HG02642 (cell line): Measurements from ENCODE around the gene CDH4.

ENCODE experiments used
- ATAC-seq: cut with Tn5 transposase; IDR thresholded peaks from one replicate; pipeline ENCODE4 v1.9.1; 2021; ENCODE audit warnings: mild to moderate bottlenecking; ENCODE audit not compliant: unreplicated experiment, poor library complexity

CDH4 gene

GRCh38 chr20:61900011-61900944 is 648.2 kb downstream of the CDH4 start:
- no peak for ATAC-seq

GRCh38 chr20:61900945-61901293 is 648.9 kb downstream of the CDH4 start:
- no peak for ATAC-seq

- ATAC-seq, result no peak
These were observed 649.5 kb downstream of the CDH4 start for GRCh38 chr20:61901392-61902220.

DNA sequence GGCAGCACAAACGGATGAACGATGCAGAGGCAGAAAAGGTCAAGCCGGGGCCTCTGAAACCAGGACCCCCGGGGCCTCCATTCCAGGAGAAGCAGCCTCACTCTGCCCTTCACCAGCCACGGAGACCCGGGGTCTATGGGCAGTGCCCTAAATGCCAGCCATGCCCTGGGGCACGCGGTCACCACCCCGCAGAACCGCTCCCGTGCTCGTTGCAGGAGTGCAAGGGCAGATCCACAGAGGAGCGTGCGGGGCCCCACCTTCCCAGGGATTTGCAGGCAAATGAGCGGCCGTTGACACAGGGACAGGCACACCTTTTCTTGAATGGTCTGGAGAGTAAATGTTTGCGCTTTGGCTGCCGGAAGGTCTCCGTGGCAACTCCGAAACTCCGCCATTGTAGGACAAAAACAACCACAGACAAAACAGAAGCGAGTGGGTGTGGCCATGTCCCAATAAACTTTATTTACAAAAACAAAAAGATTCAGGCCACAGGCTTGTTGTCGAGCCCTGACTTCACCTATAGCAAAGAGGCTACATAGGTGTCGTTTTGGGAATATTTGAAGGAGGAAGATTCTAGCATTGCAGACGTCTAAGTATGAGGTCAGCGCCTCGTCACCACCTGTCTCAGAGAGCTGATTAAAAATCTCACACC is 650.3 kb downstream of the CDH4 start:
- ATAC-seq, result no peak

DNA sequence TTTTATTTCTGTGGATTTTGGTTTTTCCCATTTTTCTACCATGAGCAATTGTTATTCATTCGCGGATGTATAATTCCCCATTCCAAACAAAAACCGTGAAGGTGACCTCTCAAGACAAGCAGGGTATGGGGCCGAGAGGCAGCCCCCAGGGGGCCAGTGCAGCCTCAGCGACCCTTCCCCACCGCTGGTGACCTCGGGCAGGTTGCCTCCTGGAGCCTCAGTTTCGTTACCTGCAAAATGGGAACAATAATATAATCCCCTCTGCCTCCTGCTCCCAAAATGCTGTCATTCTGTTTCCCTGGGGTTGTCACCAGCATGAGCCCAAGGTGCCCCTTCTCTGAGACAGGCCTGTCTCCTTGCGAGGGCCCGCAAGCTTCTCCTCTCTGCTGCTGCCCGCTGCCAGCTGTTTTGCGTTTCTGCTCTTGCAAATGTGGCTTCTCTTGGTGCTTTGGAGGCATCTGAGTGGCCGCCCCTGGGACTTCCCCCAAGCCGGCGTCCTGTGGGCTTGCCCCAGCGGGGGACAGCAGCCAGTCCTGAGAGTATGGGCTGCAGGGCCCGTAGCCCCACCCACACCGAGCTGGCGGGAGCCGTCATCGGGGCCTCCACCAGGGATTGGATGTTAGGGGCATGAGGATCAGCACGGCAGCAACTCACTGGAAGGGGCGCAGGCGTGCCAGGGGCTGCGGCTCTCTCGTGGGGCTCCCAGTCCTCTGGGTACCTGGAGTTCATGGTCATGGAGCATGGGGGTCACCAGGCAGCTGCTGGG is 651.7 kb downstream of the CDH4 start:
- no peak for ATAC-seq

DNA sequence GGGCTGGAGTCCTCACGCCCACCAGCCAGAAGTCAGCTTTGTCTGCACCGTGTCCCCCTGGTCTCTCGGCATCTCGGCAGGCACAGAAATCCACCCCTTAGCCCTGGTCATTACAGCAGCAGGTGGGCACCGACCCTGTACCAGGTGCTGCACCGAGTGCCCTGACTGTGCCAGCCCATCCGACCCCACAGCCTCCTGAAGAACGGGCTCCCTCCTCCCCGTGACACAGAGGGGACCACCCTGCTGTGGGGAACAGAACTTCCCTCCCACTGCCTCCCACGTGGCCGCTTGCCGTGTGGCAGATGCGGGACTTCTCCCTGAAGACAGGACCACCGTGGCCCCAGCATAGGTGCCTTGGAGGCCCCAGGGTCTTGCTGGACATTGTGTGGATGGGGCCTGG is 652.4 kb downstream of the CDH4 start:
- no peak for ATAC-seq

DNA sequence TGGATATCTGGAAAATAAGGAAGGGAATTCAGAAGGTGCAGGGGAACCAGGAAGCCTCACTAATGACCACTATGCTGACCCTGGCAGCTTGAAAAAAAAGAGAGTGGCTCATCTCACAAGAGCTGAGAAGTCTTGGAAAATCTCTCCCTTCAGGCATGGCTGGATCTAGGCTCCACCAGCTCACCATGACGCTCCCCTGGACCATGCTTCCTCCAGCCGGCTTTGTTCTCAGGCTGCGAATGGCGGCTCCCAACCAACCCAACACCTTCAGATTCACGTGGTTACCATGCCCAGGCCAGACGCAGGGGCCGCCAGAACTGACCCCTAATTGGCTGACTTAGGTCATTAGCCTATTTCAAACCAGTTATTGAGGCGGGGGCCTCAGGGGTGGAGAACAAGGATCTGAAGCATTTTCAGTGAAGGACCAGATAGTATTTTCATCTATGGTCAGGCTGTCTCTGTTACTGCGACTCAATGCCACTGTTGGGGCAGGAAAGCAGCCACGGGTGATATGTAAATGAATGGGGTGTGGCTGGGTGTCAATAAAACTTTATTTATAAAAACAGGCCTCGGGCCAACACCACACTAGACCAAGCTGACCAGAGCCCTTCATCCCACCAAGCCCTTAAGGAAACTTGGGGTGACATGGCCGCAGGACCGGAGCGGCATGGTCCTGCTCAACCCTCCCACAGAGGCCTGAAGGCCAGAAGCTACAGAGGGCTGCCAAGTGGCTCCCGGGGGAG is 653.9 kb downstream of the CDH4 start:
- ATAC-seq, result no peak

- no peak for ATAC-seq
These were observed 655.2 kb downstream of the CDH4 start for GRCh38 chr20:61907081-61907891.

DNA sequence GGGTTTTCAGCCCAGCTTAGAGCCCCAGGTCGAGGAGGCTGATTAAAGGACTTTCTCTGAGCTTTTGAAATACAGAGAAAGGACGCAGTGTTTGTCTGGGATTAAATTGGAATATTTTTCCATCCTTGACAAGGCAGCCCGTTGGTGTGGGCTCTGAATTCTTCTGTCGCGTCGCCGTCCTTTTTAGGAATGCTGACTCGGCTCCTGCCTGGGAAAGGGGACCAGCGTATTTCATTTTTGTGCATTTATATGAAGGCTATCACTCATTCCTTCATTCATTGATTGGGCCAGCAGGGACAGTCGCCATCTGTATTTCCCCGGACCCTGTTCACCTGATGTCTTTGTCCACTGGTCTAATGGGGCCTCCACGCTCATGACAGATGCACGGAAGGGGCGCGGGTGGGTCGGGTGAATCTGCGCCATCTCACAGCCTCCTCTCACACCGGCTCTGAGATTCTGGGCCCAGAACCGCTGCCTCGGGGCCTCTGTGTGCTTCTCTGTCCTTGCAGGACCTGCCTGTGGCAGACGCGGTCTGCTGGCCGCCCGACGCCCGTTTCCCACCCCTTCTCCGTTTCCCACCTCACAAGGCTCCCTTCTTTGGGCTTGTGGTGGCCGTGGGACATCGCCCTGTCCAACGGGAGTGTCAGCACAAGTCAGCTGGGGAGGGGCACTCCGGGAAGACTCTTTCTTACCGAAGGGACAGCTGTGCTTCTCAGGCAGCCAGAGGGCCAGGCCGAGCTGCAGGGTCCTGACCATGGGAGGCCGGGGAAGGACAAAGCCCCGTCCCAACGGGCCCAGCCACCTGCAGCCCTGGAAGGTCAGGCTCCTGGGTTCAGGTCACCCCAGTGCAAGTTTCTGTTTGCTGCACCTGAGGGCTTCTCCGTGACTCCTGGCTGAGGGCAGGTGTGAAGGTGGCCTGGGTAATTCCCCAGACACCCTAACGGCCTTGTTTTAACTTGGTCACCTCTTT is 656.3 kb downstream of the CDH4 start:
- no peak for ATAC-seq

- ATAC-seq, result no peak
These were observed 657.0 kb downstream of the CDH4 start for GRCh38 chr20:61909028-61909427.

DNA sequence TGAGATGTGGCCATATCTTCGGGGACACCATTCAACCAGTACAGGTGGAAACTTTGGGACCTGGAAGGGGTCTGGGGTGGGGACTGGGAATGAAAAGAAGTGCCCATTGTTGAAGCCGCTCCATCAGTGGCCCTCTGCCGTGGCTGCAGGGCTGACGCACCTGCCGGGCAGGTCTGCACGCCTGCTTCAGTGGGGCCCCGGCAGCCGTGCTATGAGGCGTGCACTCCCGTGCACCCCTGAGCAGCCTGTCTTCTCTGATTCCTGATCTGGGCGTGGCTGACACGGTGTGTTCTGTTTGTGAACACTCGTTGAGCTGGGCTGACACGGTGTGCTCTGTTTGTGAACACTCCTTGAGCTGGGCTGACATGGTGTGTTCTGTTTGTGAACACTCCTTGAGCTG is 657.8 kb downstream of the CDH4 start:
- ATAC-seq, result no peak

DNA sequence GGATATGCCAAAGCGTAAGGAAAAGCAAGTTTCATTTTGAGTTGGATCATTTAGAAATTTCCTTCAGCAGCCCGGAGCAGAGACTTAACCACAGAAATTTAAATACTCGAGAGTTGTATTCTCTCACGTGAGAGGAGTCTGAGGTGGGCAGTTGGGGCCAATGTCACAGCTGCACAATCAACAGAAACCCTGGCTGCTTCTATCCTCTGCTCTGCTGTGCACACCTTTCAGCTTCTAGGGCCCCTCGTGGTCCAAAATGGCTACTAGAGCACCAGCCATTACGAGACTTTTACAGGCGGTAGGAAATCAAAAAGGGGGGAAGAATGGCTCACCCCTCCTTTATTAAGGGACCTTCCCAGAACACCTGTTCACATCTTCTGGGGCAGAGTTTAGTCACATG is 659.8 kb downstream of the CDH4 start:
- ATAC-seq, result no peak

DNA sequence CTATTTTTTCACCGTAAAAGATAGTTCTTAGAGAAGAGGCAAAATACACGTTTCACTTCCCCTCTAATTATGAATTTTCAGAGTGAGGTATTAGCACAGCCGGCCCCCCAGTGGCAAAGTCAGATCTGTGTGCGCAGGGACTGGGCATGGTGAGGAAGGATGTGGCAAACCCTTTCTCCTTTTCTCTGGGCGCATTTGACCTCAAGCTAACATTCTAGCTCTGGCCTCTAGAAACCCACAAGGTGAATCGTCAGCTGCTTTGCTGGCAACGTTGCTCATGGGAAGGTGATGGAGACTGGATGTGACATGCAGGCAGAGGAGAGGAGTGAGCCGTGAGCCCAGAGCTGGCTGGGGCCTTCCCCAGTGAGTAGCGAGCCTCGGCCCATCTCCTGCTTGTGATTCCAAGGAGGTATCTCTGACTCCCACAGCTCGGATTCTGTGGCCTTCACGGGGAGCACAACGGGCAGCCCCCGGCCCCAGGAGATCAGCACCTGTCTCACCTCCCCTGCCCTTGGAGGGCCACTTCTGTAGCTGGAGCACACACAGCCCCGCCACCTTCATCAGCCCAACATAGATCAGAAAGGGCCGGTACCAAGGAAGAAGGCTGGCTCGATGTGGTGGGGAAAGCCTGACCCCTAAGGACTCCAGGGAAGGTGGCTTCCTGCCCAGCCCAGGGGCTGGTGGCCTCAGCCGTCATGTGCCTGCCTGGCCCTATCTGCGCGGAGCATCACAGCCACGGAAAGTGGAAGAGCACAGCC is 660.8 kb downstream of the CDH4 start:
- no peak for ATAC-seq

GRCh38 chr20:61913423-61914225 is 661.6 kb downstream of the CDH4 start:
- no peak for ATAC-seq

GRCh38 chr20:61915101-61915500 is 663.0 kb downstream of the CDH4 start:
- ATAC-seq, result no peak

DNA sequence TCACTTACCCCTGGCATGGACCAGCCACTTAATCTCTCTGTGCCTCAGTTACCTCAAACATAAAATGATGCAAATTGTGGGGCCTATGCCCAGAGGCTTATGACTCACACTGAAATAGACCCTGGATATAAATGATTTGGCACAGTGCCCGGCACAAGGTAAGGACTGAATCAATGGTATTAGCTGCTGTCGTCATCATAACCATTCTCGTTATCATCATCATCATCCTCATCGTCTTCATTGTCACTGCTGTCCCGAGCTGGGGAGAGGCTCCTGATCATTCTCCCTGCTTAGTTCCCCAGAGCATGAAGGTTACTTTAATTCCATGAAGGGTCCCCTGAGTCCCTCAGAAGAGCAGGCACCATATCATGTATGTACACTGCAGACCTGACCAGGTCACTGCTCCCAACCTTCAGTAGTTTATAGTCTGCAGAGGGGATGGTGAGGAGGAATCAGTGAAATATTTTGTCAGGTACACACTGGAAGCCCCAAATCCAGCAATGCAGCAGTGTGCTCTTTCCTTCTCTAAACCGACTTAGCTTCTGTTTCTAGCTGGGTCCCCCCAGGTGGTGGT is 664.3 kb downstream of the CDH4 start:
- no peak for ATAC-seq
